ENCODE measurements around the gene WRAP53.

- peak in 1 of 3 experiments; percentile 8 for TF ChIP-seq CTCF (IDR thresholded peaks at IDR 0.05)
- no peak for TF ChIP-seq POLR2A (IDR thresholded peaks at IDR 0.05)
These were observed 2.6 kb upstream of the WRAP53 start for GRCh38 chr17:7685533-7686221.
